Neural cell (in vitro differentiated cells): ENCODE results near the gene ZFP69B.

ENCODE experiments used
- POLR2AphosphoS5 ChIP-seq: IDR thresholded peaks from 2 replicates; pipeline ENCODE4 v1.6.1; 2012
- TF ChIP-seq, protein P1 (sequence below): IDR thresholded peaks from 2 replicates; pipeline ENCODE4 v1.6.1; 2012; ENCODE audit warnings: borderline replicate concordance

- TF ChIP-seq, protein P1, sequence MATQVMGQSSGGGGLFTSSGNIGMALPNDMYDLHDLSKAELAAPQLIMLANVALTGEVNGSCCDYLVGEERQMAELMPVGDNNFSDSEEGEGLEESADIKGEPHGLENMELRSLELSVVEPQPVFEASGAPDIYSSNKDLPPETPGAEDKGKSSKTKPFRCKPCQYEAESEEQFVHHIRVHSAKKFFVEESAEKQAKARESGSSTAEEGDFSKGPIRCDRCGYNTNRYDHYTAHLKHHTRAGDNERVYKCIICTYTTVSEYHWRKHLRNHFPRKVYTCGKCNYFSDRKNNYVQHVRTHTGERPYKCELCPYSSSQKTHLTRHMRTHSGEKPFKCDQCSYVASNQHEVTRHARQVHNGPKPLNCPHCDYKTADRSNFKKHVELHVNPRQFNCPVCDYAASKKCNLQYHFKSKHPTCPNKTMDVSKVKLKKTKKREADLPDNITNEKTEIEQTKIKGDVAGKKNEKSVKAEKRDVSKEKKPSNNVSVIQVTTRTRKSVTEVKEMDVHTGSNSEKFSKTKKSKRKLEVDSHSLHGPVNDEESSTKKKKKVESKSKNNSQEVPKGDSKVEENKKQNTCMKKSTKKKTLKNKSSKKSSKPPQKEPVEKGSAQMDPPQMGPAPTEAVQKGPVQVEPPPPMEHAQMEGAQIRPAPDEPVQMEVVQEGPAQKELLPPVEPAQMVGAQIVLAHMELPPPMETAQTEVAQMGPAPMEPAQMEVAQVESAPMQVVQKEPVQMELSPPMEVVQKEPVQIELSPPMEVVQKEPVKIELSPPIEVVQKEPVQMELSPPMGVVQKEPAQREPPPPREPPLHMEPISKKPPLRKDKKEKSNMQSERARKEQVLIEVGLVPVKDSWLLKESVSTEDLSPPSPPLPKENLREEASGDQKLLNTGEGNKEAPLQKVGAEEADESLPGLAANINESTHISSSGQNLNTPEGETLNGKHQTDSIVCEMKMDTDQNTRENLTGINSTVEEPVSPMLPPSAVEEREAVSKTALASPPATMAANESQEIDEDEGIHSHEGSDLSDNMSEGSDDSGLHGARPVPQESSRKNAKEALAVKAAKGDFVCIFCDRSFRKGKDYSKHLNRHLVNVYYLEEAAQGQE: no peak
- no peak for TF ChIP-seq POLR2AphosphoS5
These were observed 27.0 kb upstream of the ZFP69B start for GRCh38 chr1:40423264-40423642.
